ENCODE data around the gene PTPA.

DNA sequence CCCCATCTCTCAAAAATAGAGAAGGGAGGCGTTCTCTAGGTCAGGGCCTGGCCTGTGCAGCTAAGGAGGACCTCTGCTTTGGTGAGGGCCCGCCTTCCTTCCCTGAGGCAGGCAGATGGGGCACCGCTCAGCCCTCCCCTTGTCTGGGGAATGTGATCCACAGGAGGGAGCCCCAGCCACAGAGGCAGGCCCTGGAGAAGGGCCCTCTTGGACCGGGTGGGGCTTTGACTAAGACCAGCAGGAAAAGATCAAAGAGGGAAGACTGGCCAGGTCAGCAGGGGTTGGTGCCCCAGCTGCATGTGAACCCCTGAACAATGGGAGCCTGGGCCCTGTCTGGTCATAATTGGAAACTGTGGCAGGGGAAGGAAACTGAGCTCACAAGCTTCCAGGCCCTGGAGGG is 21.9 kb downstream of the PTPA start:
- TF ChIP-seq CTCF (IDR thresholded peaks at IDR 0.05; ENCODE audit: insufficient read depth, low read length, poor library complexity, severe bottlenecking): no peak
- no peak for TF ChIP-seq EZH2phosphoT487 (conservative IDR thresholded peaks at IDR 0.05; ENCODE audit: low read length)

Data from SU-DHL-6 (cell line).